HCT116 (cell line): ENCODE data around the gene OSBPL10. TPM values are rescaled to one million over a fixed set of nuclear protein-coding genes. Genes with fewer than 3 reads are reported as not detected.

ENCODE experiments used
- ATAC-seq: fragments of 200-7000 bp; cut with Tn5 transposase; 2 replicates; pipeline ENCODE4 v1.9.1; 2020; ENCODE audit warnings: mild to moderate bottlenecking, moderate library complexity
- BruUV-seq: library from RNA; stranded (reverse); fragments of 400-500 nt; replicated peaks from 2 replicates; lab custom pipeline; 2021; lab: Mats Ljungman, UMichigan
- CTCF ChIA-PET: fragments of 300-600 bp; sonication (Branson Sonifier 250); formaldehyde crosslinking; loops from one replicate; lab custom pipeline; 2021; ENCODE audit warnings: antibody characterized with exemption; lab: Charles Lee
- POLR2A ChIA-PET: fragments of 300-600, 350-600 bp; sonication (Branson Sonifier 250); formaldehyde crosslinking; loops from one replicate; lab custom pipeline; 2021; ENCODE audit warnings: antibody characterized with exemption; lab: Charles Lee
- RAD21 ChIA-PET, 2 experiments: fragments of 300-600 bp; sonication (Branson Sonifier 250); formaldehyde crosslinking; loops; one replicate each; lab custom pipeline; 2023; ENCODE audit warnings: low total read pairs in 2 of 2; ENCODE audit not compliant: uncharacterized antibody in 2 of 2, unreplicated experiment in 2 of 2, low non-redundant PET in 1 of 2; lab: Charles Lee
- DNase-seq: peaks from one replicate; pipeline ENCODE4 v3.0.0-alpha.2; 2010; ENCODE audit warnings: low read depth, low spot score
- H2AFZ ChIP-seq: fragments of 200-600 bp; shearing (Covaris generic), sonication (generic); 2 replicates; pipeline ENCODE4 v1.6.1; 2017; ENCODE audit warnings: low read depth, mixed run types, mixed read lengths, antibody characterized with exemption, low read length; ENCODE audit not compliant: poor library complexity, severe bottlenecking
- H3K27ac ChIP-seq: 2 replicates; pipeline ENCODE4 v1.5.1; 2012; ENCODE audit warnings: low read depth, low read length
- H3K27me3 ChIP-seq: fragments of 200-600 bp; sonication (generic); 2 replicates; pipeline ENCODE4 v1.6.1; 2016; ENCODE audit warnings: mixed run types, low read length, mixed read lengths; ENCODE audit not compliant: insufficient read depth
- H3K36me3 ChIP-seq, 2 experiments: fragments of 200-500 bp in 1 of 2; fragments of 200-600 bp in 1 of 2; sonication (Bioruptor generic) in 1 of 2; sonication (generic) in 1 of 2; 2 replicates each; pipeline versions ENCODE4 v1.5.1 to v1.6.1; 2014 to 2016; ENCODE audit warnings: low read length in 2 of 2, inconsistent platforms in 1 of 2, mixed read lengths in 1 of 2, mixed run types in 1 of 2; ENCODE audit not compliant: insufficient read depth in 2 of 2, control insufficient read depth in 1 of 2
- H3K4me1 ChIP-seq, 2 experiments: fragments of 200-600 bp in 1 of 2; sonication (generic) in 1 of 2; 2 replicates each; pipeline versions ENCODE4 v1.5.1 to v1.6.1; 2012 to 2017; ENCODE audit warnings: low read length in 2 of 2, inconsistent platforms in 1 of 2, mild to moderate bottlenecking in 1 of 2, mixed read lengths in 1 of 2, mixed run types in 1 of 2, moderate library complexity in 1 of 2; ENCODE audit not compliant: insufficient read depth in 2 of 2, control insufficient read depth in 1 of 2
- H3K4me2 ChIP-seq: fragments of 200-600 bp; sonication (generic); 2 replicates; pipeline ENCODE4 v1.6.1; 2017; ENCODE audit warnings: mixed run types, low read length, mixed read lengths
- H3K4me3 ChIP-seq, 2 experiments: fragments of 200-600 bp in 1 of 2; sonication (generic) in 1 of 2; replicated peaks in 1 of 2; 2 replicates each; pipeline ENCODE4 v1.5.1; 2011 to 2016; ENCODE audit warnings: low read length in 2 of 2, control low read depth in 1 of 2, low read depth in 1 of 2, mild to moderate bottlenecking in 1 of 2, mixed read lengths in 1 of 2, mixed run types in 1 of 2
- H3K79me2 ChIP-seq: fragments of 200-600 bp; sonication (generic); 2 replicates; pipeline ENCODE4 v1.6.1; 2017; ENCODE audit warnings: mild to moderate bottlenecking, mixed run types, low read length, moderate library complexity, mixed read lengths; ENCODE audit not compliant: insufficient read depth
- H3K9ac ChIP-seq: fragments of 200-600 bp; sonication (generic); 2 replicates; pipeline ENCODE4 v1.6.1; 2016; ENCODE audit warnings: low read length, mixed read lengths
- H3K9me2 ChIP-seq: fragments of 200-600 bp; sonication (generic), shearing (Covaris generic); 2 replicates; pipeline ENCODE4 v1.6.1; 2017; ENCODE audit warnings: mixed run types, mild to moderate bottlenecking, moderate library complexity; ENCODE audit not compliant: insufficient read depth
- H3K9me3 ChIP-seq, 2 experiments: fragments of 200-500 bp in 1 of 2; fragments of 200-600 bp in 1 of 2; sonication (Bioruptor generic) in 1 of 2; sonication (generic) in 1 of 2; 2 replicates each; pipeline ENCODE4 v1.6.1; 2014 to 2017; ENCODE audit warnings: low read length in 2 of 2, mixed read lengths in 2 of 2, inconsistent platforms in 1 of 2, low read depth in 1 of 2, mild to moderate bottlenecking in 1 of 2, mixed run types in 1 of 2, moderate library complexity in 1 of 2; ENCODE audit not compliant: control insufficient read depth in 1 of 2, insufficient read depth in 1 of 2
- H4K20me1 ChIP-seq: fragments of 200-600 bp; sonication (generic), shearing (Covaris generic); 2 replicates; pipeline ENCODE4 v1.6.1; 2017; ENCODE audit warnings: mixed run types, mild to moderate bottlenecking, moderate library complexity; ENCODE audit not compliant: insufficient read depth
- EZH2phosphoT487 ChIP-seq: fragments of 200-600 bp; IDR thresholded peaks from 2 replicates; pipeline ENCODE4 v1.6.1; 2018; ENCODE audit warnings: antibody characterized with exemption, borderline replicate concordance
- POLR2A ChIP-seq: IDR thresholded peaks from 2 replicates; pipeline ENCODE4 v1.7.0; 2011; ENCODE audit warnings: borderline replicate concordance; ENCODE audit not compliant: insufficient read depth, insufficient read length; ENCODE audit errors: extremely low read depth
- POLR2AphosphoS5 ChIP-seq: IDR thresholded peaks from 2 replicates; pipeline ENCODE4 v1.6.1; 2011; ENCODE audit warnings: mild to moderate bottlenecking, low read depth, low read length, moderate library complexity
- SIN3A ChIP-seq: IDR thresholded peaks from 2 replicates; pipeline ENCODE4 v1.6.1; 2012; ENCODE audit warnings: low read depth
- SRF ChIP-seq: IDR thresholded peaks from 2 replicates; pipeline ENCODE4 v1.6.1; 2012; ENCODE audit warnings: low read depth
- TCF7L2 ChIP-seq: IDR thresholded peaks from 2 replicates; pipeline ENCODE4 v1.7.0; 2011; ENCODE audit warnings: borderline replicate concordance, inconsistent platforms; ENCODE audit not compliant: insufficient read depth, insufficient read length; ENCODE audit errors: extremely low read depth
- YY1 ChIP-seq: IDR thresholded peaks from 2 replicates; pipeline ENCODE4 v1.6.1; 2011; ENCODE audit warnings: low read length, low read depth, moderate library complexity, mild to moderate bottlenecking; ENCODE audit not compliant: insufficient replicate concordance; ENCODE audit errors: extremely low read depth
- ZFX ChIP-seq: fragments of 450-650 bp; IDR thresholded peaks from 2 replicates; pipeline ENCODE4 v1.6.1; 2017
- ZNF274 ChIP-seq: fragments of 200-500 bp; sonication (Bioruptor generic); IDR thresholded peaks from 2 replicates; pipeline ENCODE4 v1.6.1; 2014; ENCODE audit warnings: mild to moderate bottlenecking, low read depth, low read length, inconsistent platforms
- intact Hi-C: fragments of 100-400 bp; cut with micrococcal nuclease; formaldehyde crosslinking; loops from 2 replicates; pipeline ENCODE4 v1.10.0; 2022
- total RNA-seq: library from RNA; stranded (reverse); gene quantifications from one replicate; pipeline ENCODE4 v1.2.1, GENCODE V29; 2021; ENCODE audit not compliant: unreplicated experiment
- TF ChIP-seq, protein P1 (sequence below), 3 experiments: fragments of 200-600 bp in 1 of 3; sonication (generic) in 1 of 3; IDR thresholded peaks in 2 of 3; conservative IDR thresholded peaks in 1 of 3; 2 replicates each; pipeline ENCODE4 v1.5.1; 2012 to 2017; ENCODE audit warnings: low read depth in 2 of 3, low read length in 2 of 3, antibody characterized with exemption in 1 of 3, borderline replicate concordance in 1 of 3, control low read depth in 1 of 3, mild to moderate bottlenecking in 1 of 3, mixed read lengths in 1 of 3, mixed run types in 1 of 3, moderate library complexity in 1 of 3; ENCODE audit not compliant: insufficient read depth in 1 of 3

Gene OSBPL10
- total RNA-seq, 1 experiment from 2014 or later, result 25.8 TPM

DNA sequence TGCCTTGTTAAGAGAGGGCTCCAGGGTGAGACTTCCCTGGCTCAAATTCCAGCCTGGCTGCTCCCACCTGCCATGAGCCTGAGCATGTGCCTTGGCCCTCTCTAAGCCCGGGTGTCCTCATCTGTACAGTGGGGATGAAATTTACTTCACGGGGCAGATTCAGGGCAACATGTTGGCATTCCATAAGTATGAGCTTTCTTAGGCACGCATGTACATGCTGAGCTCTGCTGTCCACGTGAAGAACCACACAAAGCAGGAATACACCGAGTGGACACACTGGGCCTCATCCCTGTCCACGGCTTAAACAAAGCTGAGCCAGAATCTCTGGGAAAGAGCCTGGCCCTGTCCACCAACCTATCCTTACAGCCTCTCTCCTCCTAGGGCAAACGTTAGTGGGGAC is 167.4 kb downstream of the OSBPL10 start:
- Histone ChIP-seq H3K9ac (no peak overlapping the region), H4K20me1 (no peaks in the 10 kb centered on the region), H3K4me2 (no peak overlapping the region), H3K36me3 (no peaks in the 10 kb centered on the region), H3K79me2 (no peaks in the 10 kb centered on the region), H3K9me2 (no peaks in the 10 kb centered on the region), H3K4me1 (no peaks in the 10 kb centered on the region), H2AFZ (no peak overlapping the region), H3K4me3 (no peak overlapping the region), H3K27ac (no peak overlapping the region), H3K27me3 (no peaks in the 10 kb centered on the region), H3K9me3 (no peaks in the 10 kb centered on the region)
- POLR2A ChIA-PET, result no interaction called here
- no peak for ATAC-seq
- CTCF ChIA-PET, result no interaction called here
- BruUV-seq, result no TSS peak
- intact Hi-C loops, result no loop called here
- RAD21 ChIA-PET, result no interaction called here
- TF ChIP-seq ZFX (no peak), SRF (no peak), ZNF274 (no peak), SIN3A (no peak), EZH2phosphoT487 (no peak)
- TF ChIP-seq, protein P1, sequence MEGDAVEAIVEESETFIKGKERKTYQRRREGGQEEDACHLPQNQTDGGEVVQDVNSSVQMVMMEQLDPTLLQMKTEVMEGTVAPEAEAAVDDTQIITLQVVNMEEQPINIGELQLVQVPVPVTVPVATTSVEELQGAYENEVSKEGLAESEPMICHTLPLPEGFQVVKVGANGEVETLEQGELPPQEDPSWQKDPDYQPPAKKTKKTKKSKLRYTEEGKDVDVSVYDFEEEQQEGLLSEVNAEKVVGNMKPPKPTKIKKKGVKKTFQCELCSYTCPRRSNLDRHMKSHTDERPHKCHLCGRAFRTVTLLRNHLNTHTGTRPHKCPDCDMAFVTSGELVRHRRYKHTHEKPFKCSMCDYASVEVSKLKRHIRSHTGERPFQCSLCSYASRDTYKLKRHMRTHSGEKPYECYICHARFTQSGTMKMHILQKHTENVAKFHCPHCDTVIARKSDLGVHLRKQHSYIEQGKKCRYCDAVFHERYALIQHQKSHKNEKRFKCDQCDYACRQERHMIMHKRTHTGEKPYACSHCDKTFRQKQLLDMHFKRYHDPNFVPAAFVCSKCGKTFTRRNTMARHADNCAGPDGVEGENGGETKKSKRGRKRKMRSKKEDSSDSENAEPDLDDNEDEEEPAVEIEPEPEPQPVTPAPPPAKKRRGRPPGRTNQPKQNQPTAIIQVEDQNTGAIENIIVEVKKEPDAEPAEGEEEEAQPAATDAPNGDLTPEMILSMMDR (IDR thresholded peaks at IDR 0.05 in 2 of 3, conservative IDR thresholded peaks at IDR 0.05 in 1 of 3; ENCODE audit: borderline replicate concordance in 1 of 3, insufficient read depth in 1 of 3, low read depth in 2 of 3, low read length in 2 of 3), result no peak
- TF ChIP-seq, all 23 proteins: peak for 0
- DNase-seq, result no peak

DNA sequence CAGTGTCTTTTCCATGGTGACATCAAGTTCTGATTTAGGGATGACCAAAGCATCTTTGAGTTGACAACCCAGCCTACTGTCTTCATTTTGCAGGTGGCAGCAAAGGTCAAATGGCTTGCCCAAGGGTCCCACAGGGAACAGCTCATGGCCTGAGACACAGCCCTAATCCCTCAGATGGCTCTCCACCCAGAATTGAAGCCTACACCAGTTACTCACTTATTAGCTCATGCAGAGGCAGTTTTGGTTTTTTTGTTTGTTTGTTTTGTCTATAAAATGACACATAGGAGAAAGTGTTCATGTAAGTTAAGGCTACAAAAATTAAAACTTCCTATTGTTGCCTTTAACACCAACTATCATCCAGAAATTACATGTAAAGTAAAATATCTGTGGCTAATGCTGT is 167.9 kb downstream of the OSBPL10 start:
- no peak overlapping the region for H3K4me3 ChIP-seq
- H3K4me1 ChIP-seq, result no peaks in the 10 kb centered on the region
- H3K27ac ChIP-seq, result no peak overlapping the region
- no peak for ATAC-seq
- no TSS peak for BruUV-seq
- no peak for DNase-seq
- CTCF ChIA-PET, result no interaction called here
- no peaks in the 10 kb centered on the region for H3K9me2 ChIP-seq
- no peaks in the 10 kb centered on the region for H3K36me3 ChIP-seq
- no peak overlapping the region for H2AFZ ChIP-seq
- intact Hi-C loops, result no loop called here
- no peaks in the 10 kb centered on the region for H3K79me2 ChIP-seq
- H4K20me1 ChIP-seq, result no peaks in the 10 kb centered on the region
- no peaks in the 10 kb centered on the region for H3K9me3 ChIP-seq
- POLR2A ChIA-PET, result no interaction called here
- RAD21 ChIA-PET, result no interaction called here
- no peak overlapping the region for H3K9ac ChIP-seq
- H3K4me2 ChIP-seq, result no peak overlapping the region
- no peaks in the 10 kb centered on the region for H3K27me3 ChIP-seq
- TF ChIP-seq POLR2AphosphoS5 (no peak), YY1 (no peak), POLR2A (no peak), TCF7L2 (no peak)
